Upper lobe of left lung (tissue), 6 donors: ENCODE data around the gene LIX1. TPM values are rescaled to one million over a fixed set of nuclear protein-coding genes. Genes with fewer than 3 reads are reported as not detected.

ENCODE experiments used
- ATAC-seq, 2 donors: fragments of 200-7000 bp; cut with Tn5 transposase; one replicate each; pipeline ENCODE4 v1.9.1; 2022; ENCODE audit warnings: mild to moderate bottlenecking in 2 of 2, moderate library complexity in 2 of 2; ENCODE audit not compliant: low FRiP score in 2 of 2
- DNase-seq, 2 donors: peaks; one replicate each; pipeline ENCODE4 v3.0.0-alpha.2; 2019 to 2020
- H3K27ac ChIP-seq, 4 donors: fragments of 200-600 bp; sonication (generic); one replicate each; pipeline ENCODE4 v1.5.1; 2016 to 2019
- H3K27me3 ChIP-seq, 4 donors: fragments of 200-600 bp; sonication (generic); one replicate each; pipeline ENCODE4 v1.5.1; 2017 to 2019
- H3K36me3 ChIP-seq, 4 donors: fragments of 200-600 bp; sonication (generic); one replicate each; pipeline ENCODE4 v1.5.1; 2016 to 2019
- H3K4me1 ChIP-seq, 4 donors: fragments of 200-600 bp; sonication (generic); one replicate each; pipeline ENCODE4 v1.5.1; 2018 to 2019
- H3K4me3 ChIP-seq, 4 donors: fragments of 200-600 bp; sonication (generic); one replicate each; pipeline ENCODE4 v1.5.1; 2017 to 2019; ENCODE audit warnings: mild to moderate bottlenecking in 2 of 4, moderate library complexity in 1 of 4
- H3K9me3 ChIP-seq, 4 donors: fragments of 200-600 bp; sonication (generic); one replicate each; pipeline ENCODE4 v1.5.1; 2018 to 2019
- CTCF ChIP-seq, 6 experiments: fragments of 450-650 bp in 4 of 6; fragments of 200-600 bp in 2 of 6; sonication (generic) in 2 of 6; IDR thresholded peaks; one replicate each; pipeline ENCODE4 v1.5.1; 2016 to 2019; ENCODE audit warnings: antibody characterized with exemption in 6 of 6
- EP300 ChIP-seq, 4 donors: sonication (generic); formaldehyde crosslinking; IDR thresholded peaks; one replicate each; pipeline ENCODE4 v1.5.1; 2017; ENCODE audit warnings: antibody characterized with exemption in 4 of 4, control low read depth in 2 of 4
- POLR2A ChIP-seq, 4 donors: fragments of 450-650 bp; IDR thresholded peaks; one replicate each; pipeline ENCODE4 v1.5.1; 2016 to 2017; ENCODE audit warnings: antibody characterized with exemption in 4 of 4, mild to moderate bottlenecking in 2 of 4
- POLR2AphosphoS5 ChIP-seq, 2 donors: sonication (generic); formaldehyde crosslinking; IDR thresholded peaks; one replicate each; pipeline ENCODE4 v1.5.1; 2017; ENCODE audit warnings: antibody characterized with exemption in 2 of 2
- WGBS, 2 donors: methylation state at CpG; one replicate each; pipeline ENCODE4 v1.1.5; 2017 to 2018; 5-methylcytosine and 5-hydroxymethylcytosine counted together
- total RNA-seq, 6 donors: library from RNA; depleted of rRNA in 4 of 6; stranded (reverse); fragments of >200 nt in 4 of 6; gene quantifications; one replicate each; pipeline versions ENCODE4 v1.1.0 to v1.2.1, GENCODE V29; 2016 to 2021
- donor health status: DM: no; HTN: no; CAD: no; lungs with moderate emphysema.
- donor health status: DM: no; HTN: yes; CAD: no; lungs with severe emphysema.

Gene LIX1
- total RNA-seq, 6 donors from 2014 or later: 0.54 TPM; not detected in 5

- WGBS, 2 donors: 92 to 97% methylated on average over 4 of the region's 4 CpGs
- H3K36me3 ChIP-seq: no peaks in the 10 kb centered on the region
- no peak overlapping the region for H3K27ac ChIP-seq
- H3K4me3 ChIP-seq: no peak overlapping the region
- H3K9me3 ChIP-seq: no peaks in the 10 kb centered on the region
- H3K4me1 ChIP-seq: no peaks in the 10 kb centered on the region
- no peaks in the 10 kb centered on the region for H3K27me3 ChIP-seq
- ATAC-seq: no peak
- DNase-seq: no peak
- TF ChIP-seq POLR2AphosphoS5 (IDR thresholded peaks at IDR 0.05): no peak
- TF ChIP-seq CTCF (IDR thresholded peaks at IDR 0.05): no peak
- TF ChIP-seq POLR2A (IDR thresholded peaks at IDR 0.05): no peak
- TF ChIP-seq EP300 (IDR thresholded peaks at IDR 0.05): no peak
Observed at GRCh38 chr5:97135868-97136267, 6.5 kb downstream of the LIX1 start.

GRCh38 chr5:97134634-97135033 lies 7.8 kb downstream of the LIX1 start:
- no peak for TF ChIP-seq EP300 (IDR thresholded peaks at IDR 0.05)
- ATAC-seq (no peak), DNase-seq (no peak)
- Histone ChIP-seq H3K4me1 (no peaks in the 10 kb centered on the region), H3K27me3 (no peaks in the 10 kb centered on the region), H3K36me3 (no peaks in the 10 kb centered on the region), H3K9me3 (no peaks in the 10 kb centered on the region), H3K4me3 (no peak overlapping the region), H3K27ac (no peak overlapping the region)
- WGBS, 2 donors: 79 to 91% methylated on average over 3 of the region's 3 CpGs

GRCh38 chr5:97133101-97133500 lies 9.3 kb downstream of the LIX1 start:
- peaks cover 0 to under 1% (median under 1%) of the 10 kb centered on the region in 4 donors for H3K4me1 ChIP-seq
- H3K9me3 ChIP-seq: no peaks in the 10 kb centered on the region

GRCh38 chr5:97131921-97132320 lies 10.5 kb downstream of the LIX1 start:
- H3K4me3 ChIP-seq: no peak overlapping the region
- H3K27ac ChIP-seq: no peak overlapping the region
- H3K4me1 ChIP-seq: peaks cover 0 to 5% (median 1%) of the 10 kb centered on the region in 4 donors
- H3K9me3 ChIP-seq: no peaks in the 10 kb centered on the region
- 73 to 84% methylated on average over 5 of the region's 5 CpGs for WGBS, 2 donors
- no peaks in the 10 kb centered on the region for H3K36me3 ChIP-seq
- H3K27me3 ChIP-seq: no peaks in the 10 kb centered on the region
- TF ChIP-seq EP300 (IDR thresholded peaks at IDR 0.05): no peak
- TF ChIP-seq CTCF (IDR thresholded peaks at IDR 0.05): no peak
- no peak for TF ChIP-seq POLR2A (IDR thresholded peaks at IDR 0.05)
- no peak for TF ChIP-seq POLR2AphosphoS5 (IDR thresholded peaks at IDR 0.05)
- DNase-seq (no peak), ATAC-seq (no peak)

More at GRCh38 chr5:97133101-97133500, 9.3 kb downstream of the LIX1 start:
- no peak for DNase-seq
- Histone ChIP-seq H3K27ac (no peak overlapping the region), H3K36me3 (no peaks in the 10 kb centered on the region), H3K27me3 (no peaks in the 10 kb centered on the region), H3K4me3 (no peak overlapping the region)
- ATAC-seq: no peak
- TF ChIP-seq POLR2A (IDR thresholded peaks at IDR 0.05) (no peak), POLR2AphosphoS5 (IDR thresholded peaks at IDR 0.05) (no peak), EP300 (IDR thresholded peaks at IDR 0.05) (no peak), CTCF (IDR thresholded peaks at IDR 0.05) (no peak)

GRCh38 chr5:97131139-97131710 lies 11.2 kb downstream of the LIX1 start:
- H3K36me3 ChIP-seq: no peaks in the 10 kb centered on the region
- no peak overlapping the region for H3K4me3 ChIP-seq
- H3K27ac ChIP-seq: no peak overlapping the region
- DNase-seq (no peak), ATAC-seq (no peak)
- H3K4me1 ChIP-seq: peaks cover 0 to 5% (median 1%) of the 10 kb centered on the region in 4 donors
- H3K27me3 ChIP-seq: no peaks in the 10 kb centered on the region
- no peaks in the 10 kb centered on the region for H3K9me3 ChIP-seq
- no peak for TF ChIP-seq POLR2AphosphoS5 (IDR thresholded peaks at IDR 0.05)

- Histone ChIP-seq H3K27ac (no peak overlapping the region), H3K4me3 (no peak overlapping the region), H3K36me3 (no peaks in the 10 kb centered on the region), H3K4me1 (peaks cover 0 to 5% (median 1%) of the 10 kb centered on the region in 4 donors), H3K9me3 (no peaks in the 10 kb centered on the region), H3K27me3 (no peaks in the 10 kb centered on the region)
- ATAC-seq (no peak), DNase-seq (no peak)
- TF ChIP-seq CTCF (IDR thresholded peaks at IDR 0.05) (no peak), EP300 (IDR thresholded peaks at IDR 0.05) (no peak), POLR2AphosphoS5 (IDR thresholded peaks at IDR 0.05) (no peak), POLR2A (IDR thresholded peaks at IDR 0.05) (no peak)
- 81 to 93% methylated on average over 1 of the region's 1 CpG for WGBS, 2 donors
Observed at GRCh38 chr5:97127727-97128126, 14.7 kb downstream of the LIX1 start.
